ENCODE measurements around the gene PARP12.

The PARP12 gene

GRCh38 chr7:140042386-140042670 is 20.4 kb downstream of the PARP12 start:
- TF ChIP-seq, protein P1, sequence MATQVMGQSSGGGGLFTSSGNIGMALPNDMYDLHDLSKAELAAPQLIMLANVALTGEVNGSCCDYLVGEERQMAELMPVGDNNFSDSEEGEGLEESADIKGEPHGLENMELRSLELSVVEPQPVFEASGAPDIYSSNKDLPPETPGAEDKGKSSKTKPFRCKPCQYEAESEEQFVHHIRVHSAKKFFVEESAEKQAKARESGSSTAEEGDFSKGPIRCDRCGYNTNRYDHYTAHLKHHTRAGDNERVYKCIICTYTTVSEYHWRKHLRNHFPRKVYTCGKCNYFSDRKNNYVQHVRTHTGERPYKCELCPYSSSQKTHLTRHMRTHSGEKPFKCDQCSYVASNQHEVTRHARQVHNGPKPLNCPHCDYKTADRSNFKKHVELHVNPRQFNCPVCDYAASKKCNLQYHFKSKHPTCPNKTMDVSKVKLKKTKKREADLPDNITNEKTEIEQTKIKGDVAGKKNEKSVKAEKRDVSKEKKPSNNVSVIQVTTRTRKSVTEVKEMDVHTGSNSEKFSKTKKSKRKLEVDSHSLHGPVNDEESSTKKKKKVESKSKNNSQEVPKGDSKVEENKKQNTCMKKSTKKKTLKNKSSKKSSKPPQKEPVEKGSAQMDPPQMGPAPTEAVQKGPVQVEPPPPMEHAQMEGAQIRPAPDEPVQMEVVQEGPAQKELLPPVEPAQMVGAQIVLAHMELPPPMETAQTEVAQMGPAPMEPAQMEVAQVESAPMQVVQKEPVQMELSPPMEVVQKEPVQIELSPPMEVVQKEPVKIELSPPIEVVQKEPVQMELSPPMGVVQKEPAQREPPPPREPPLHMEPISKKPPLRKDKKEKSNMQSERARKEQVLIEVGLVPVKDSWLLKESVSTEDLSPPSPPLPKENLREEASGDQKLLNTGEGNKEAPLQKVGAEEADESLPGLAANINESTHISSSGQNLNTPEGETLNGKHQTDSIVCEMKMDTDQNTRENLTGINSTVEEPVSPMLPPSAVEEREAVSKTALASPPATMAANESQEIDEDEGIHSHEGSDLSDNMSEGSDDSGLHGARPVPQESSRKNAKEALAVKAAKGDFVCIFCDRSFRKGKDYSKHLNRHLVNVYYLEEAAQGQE (IDR thresholded peaks at IDR 0.05; ENCODE audit: insufficient read depth in 1 of 2, low read depth in 2 of 2, low read length in 2 of 2) = no peak
- TF ChIP-seq TAF1 (IDR thresholded peaks at IDR 0.05; ENCODE audit: borderline replicate concordance, insufficient read depth, low read length) (no peak), FOXP2 (optimal IDR thresholded peaks at IDR 0.05; ENCODE audit: borderline replicate concordance, extremely low read depth, extremely low read length, insufficient read depth) (no peak), SIN3A (IDR thresholded peaks at IDR 0.05; ENCODE audit: borderline replicate concordance, insufficient read depth, low read length) (no peak), POLR2AphosphoS5 (IDR thresholded peaks at IDR 0.05; ENCODE audit: low read depth, low read length) (no peak)

DNA sequence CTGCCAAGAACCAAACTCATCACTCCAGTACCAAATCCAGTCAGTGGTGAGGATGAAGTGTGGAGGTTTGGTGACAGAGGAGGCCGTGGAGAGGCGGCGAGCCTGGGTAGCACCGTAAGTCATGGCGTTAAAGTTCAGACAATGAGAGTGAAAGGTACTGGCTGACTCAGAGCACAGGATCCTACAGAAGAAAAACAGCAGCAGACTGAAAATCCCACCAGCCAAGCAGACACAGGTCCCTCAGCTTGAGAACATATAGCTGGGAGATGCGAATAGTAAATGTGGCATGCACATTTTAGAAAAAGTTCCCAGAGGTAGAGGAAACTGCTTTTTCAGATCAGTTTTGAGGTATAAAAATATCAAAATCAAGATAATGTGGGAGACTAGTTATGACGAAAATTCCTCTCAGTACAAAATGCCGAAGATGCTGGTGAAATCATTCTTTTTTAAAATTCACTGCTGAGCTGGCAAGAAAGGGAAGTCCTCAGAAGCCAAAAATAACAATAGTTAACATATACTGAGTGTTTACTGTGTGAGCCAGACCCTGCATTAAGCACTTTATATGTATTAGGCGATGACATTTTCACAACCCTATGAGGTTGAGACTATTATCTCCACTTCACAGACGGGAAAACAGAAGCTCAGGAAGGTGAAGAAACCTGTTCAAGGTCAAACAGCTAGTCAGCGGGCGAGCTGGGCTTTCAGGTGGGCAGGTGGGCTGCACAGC is 20.9 kb downstream of the PARP12 start:
- no peak for TF ChIP-seq POLR2AphosphoS5 (IDR thresholded peaks at IDR 0.05; ENCODE audit: low read depth, low read length)

- TF ChIP-seq SIN3A (IDR thresholded peaks at IDR 0.05; ENCODE audit: borderline replicate concordance, insufficient read depth, low read length) (no peak), FOXP2 (optimal IDR thresholded peaks at IDR 0.05; ENCODE audit: borderline replicate concordance, extremely low read depth, extremely low read length, insufficient read depth) (no peak), POLR2AphosphoS5 (IDR thresholded peaks at IDR 0.05; ENCODE audit: low read depth, low read length) (no peak), TAF1 (IDR thresholded peaks at IDR 0.05; ENCODE audit: borderline replicate concordance, insufficient read depth, low read length) (no peak)
- TF ChIP-seq, protein P1 (IDR thresholded peaks at IDR 0.05; ENCODE audit: insufficient read depth in 1 of 2, low read depth in 2 of 2, low read length in 2 of 2) = no peak
Observed at GRCh38 chr7:140039896-140040295, 22.9 kb downstream of the PARP12 start.

DNA sequence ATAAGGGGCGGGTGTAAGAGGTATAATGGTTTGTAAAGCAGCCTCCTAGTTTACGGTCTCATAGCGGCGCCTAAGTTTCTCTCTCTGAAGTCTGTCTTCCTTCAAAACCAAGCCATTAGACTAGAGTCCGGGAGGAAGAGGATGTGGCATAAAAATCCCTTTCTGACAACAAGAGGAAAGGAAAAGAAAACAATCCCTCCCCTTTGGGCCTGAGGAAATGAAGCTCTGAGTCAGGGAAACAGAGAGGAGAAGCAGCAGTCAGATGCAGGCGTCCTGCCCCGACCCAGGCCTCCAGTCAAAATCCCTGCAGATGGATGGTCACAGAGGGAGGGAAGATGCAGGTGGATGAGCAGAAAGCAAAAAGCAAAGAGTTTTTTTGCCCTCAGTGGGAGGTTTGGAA is 23.7 kb downstream of the PARP12 start:
- TF ChIP-seq FOXP2 (optimal IDR thresholded peaks at IDR 0.05; ENCODE audit: borderline replicate concordance, extremely low read depth, extremely low read length, insufficient read depth) (no peak), SIN3A (IDR thresholded peaks at IDR 0.05; ENCODE audit: borderline replicate concordance, insufficient read depth, low read length) (no peak), POLR2AphosphoS5 (IDR thresholded peaks at IDR 0.05; ENCODE audit: low read depth, low read length) (no peak), TAF1 (IDR thresholded peaks at IDR 0.05; ENCODE audit: borderline replicate concordance, insufficient read depth, low read length) (no peak)
- TF ChIP-seq, protein P1 (IDR thresholded peaks at IDR 0.05; ENCODE audit: insufficient read depth in 1 of 2, low read depth in 2 of 2, low read length in 2 of 2) = no peak

GRCh38 chr7:140036224-140036962 is 26.4 kb downstream of the PARP12 start:
- TF ChIP-seq FOXP2 (optimal IDR thresholded peaks at IDR 0.05; ENCODE audit: borderline replicate concordance, extremely low read depth, extremely low read length, insufficient read depth) (no peak), SIN3A (IDR thresholded peaks at IDR 0.05; ENCODE audit: borderline replicate concordance, insufficient read depth, low read length) (no peak), POLR2AphosphoS5 (IDR thresholded peaks at IDR 0.05; ENCODE audit: low read depth, low read length) (no peak), TAF1 (IDR thresholded peaks at IDR 0.05; ENCODE audit: borderline replicate concordance, insufficient read depth, low read length) (no peak)
- TF ChIP-seq, protein P1 (IDR thresholded peaks at IDR 0.05; ENCODE audit: insufficient read depth in 1 of 2, low read depth in 2 of 2, low read length in 2 of 2) = no peak

Measured in PFSK-1 (cell line).